Daoy (cell line): ENCODE data around the gene MPZL2. TPM values are rescaled to one million over a fixed set of nuclear protein-coding genes. Genes with fewer than 3 reads are reported as not detected.

Experiments used
- DNase-seq: peaks from one replicate; pipeline ENCODE4 v3.0.0-alpha.2; 2015; ENCODE audit warnings: low read depth
- total RNA-seq: library from RNA; depleted of rRNA; stranded (reverse); fragments of >200 nt; shearing (Covaris generic); gene quantifications from 2 replicates; pipeline ENCODE4 v1.2.3, GENCODE V29; 2014

MPZL2 gene
- total RNA-seq, 1 experiment from 2014 or later: 0.17 TPM

DNA sequence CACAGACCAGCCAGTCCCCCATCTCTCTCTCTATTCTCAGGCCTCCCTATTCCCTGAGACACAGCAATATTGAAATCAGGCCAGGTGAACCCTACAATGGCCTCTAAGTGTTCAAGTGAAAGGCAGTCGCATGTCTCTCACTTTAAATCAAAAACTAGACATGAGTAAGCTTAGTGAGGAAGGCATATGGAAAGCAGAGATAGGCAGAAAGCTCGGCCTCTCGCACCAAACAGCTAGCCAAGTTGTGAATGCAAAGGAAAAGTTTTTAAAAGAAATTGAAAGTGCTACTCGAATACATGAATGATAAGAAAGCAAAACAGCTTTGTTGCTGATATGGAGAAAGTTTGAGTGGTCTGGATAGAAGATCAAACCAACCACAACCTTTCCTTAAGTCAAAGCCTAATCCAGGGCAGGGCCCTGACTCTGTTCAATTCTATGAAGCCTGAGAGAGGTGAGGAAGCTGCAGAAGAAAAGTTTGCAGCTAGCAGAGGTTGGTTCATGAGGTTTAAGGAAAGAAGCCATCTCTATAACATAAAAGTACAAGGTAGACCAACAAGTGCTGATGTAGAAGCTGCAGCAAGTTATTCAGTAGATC lies 19.8 kb upstream of the MPZL2 start:
- no peak for DNase-seq

DNA sequence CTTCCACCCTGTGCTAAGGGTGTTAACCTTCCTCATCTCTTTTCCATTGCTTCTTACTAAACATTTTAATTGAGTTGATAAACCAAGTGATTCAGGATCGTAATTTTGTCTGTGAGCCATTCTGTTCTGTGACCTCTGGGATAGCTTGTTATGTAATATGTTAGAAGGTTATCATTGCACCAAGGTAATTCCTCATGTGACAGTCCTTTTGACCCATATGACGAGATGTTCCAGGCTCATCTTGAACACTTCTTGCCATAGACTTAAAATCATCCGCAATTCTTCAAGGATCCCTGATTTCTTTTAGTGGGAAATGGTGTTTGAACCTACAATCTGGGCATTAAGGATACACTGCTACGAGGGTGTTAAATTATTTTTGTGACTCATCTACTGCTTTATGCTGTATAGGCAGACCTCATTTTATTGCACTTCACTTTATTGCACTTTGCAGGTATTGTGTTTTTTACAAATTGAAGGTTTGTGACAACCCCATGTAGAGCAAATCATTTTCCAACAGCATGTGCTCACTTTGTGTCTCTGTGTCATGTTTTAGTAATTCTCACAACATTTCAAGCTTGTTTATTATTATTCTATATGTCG lies 19.0 kb upstream of the MPZL2 start:
- DNase-seq: no peak

DNA sequence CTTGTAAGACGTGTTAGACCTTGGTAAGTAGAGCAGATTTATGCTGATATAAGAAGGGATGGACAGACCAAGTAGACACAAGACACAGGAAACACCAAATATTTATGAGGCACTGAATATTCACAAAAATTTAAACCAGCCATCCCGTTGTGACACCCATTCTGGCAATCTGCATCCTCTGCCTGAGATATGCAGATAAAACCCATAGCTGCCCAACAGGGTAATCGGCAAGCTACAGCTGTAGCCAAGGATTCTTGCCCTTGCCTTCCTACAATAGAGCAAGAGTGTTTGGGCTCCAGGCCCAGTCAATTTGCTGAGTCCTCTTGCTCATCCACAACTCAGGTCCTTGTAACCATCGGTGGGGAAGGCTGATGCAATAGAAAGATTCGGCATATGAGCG lies 18.5 kb upstream of the MPZL2 start:
- no peak for DNase-seq

DNA sequence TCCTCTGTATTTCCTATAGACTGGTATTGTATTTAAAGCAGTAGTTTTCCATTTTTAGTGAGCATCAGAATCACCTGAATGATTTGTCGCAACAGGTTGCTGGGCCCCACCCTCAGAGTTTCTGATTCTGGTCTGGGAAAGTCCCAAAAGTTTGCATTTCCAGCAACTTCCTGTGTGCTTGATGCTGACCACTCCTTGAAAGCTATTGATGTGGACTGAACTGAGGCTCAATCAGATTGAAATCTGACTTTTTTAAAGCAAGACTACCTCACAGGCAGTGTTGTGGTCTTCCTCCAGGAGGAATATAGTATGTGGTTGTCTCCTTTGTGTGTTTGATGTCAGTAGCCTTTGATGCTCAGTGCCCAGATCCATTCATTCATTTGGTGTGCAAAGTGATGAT lies 17.2 kb upstream of the MPZL2 start:
- DNase-seq: no peak

DNA sequence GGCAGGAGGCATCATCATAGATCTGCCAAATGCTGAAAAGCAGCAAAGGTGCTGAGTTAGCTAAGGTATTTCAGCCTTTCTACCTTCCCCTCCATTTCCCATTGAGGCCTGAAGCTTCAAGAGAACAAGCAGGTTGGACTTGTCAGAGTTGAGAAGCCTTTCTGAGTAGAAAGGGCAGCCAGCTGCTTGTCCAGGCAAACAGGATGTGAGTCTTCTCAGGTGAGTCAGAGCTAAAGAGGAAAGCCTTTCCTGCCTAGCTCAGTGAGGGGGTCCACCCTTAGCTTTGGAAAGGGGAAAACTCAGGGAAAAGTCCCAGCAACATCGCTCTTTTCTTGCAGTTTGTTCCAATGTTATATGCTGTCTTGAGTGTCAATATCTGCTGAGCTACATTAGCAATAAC lies 13.2 kb upstream of the MPZL2 start:
- DNase-seq: peak; percentile 81

DNA sequence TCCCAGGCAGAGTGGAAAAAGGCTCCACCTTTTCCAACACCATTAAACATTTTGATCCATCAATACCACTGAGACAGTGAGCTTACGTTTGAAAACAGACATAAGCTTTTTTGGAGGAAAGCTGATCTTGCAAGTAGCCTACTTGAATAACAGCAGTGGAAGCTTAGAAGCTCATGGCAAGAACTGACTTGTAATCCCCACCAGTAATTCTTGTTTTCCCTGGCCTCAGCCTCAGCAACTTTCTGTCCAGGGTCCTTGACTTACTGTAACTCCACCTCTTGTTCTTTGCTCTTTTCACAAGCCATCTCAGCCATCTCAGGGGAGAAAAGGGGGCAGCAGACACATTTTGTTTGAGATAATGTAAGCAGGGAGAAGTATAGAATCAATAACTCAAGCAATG lies 12.3 kb upstream of the MPZL2 start:
- DNase-seq: no peak

DNA sequence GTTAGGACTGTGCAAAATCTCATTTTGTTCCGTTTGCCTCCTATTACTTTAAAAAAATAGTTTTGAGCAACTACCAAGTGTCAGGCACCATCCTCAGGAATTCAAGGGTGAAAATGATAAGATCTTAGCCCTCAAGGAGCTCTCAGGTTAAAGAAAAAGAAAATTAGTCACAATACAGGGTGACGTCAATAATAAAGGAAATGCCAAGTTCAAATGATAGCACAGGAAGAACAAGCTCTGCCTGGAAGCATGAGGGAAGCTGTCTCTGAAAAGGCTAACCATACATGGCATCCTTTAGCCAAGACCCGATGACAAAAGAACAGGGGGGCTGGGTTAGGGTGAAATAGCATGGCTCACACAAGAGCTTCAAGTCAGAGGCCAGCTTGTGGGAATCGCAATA lies 11.1 kb upstream of the MPZL2 start:
- peak; percentile 49 for DNase-seq

DNA sequence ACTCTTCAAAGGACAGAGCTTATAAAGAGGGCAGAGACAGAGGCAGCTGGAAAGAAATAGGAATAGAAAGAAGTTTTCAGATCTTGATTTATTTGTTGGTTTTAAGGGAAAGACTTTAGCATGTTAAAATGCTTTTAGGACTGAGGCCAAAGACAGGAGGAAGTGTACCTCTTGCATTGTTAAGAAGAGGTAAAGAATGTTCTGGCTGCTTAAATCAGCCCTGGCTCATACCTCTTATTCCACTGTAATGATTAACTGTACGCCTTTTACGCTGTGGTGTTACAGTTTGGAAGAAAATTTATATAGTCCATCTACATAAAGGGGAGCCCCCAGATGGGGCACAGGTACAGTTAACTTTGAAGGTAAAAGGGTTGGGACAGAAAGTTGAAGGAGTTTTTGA lies 10.1 kb upstream of the MPZL2 start:
- DNase-seq: no peak

DNA sequence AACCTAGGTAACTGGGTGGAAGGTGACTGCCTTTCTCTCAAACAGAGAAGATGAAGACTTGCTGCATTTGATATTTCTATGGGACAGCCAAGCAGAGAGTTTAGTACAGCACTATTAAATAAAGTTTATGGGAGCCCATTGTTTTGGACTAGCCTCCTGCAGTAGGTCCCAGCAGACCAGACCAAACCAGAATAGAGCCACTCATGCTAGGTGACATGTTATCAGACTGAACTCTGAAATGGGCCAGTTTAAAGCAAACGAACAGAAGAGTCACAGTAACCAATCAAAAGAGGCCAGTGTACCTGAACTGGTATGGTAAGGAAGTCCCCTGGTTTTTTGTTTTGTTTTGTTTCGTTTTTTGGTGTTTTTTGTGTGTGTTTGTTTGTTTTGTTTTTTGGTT lies 7.9 kb upstream of the MPZL2 start:
- no peak for DNase-seq

DNA sequence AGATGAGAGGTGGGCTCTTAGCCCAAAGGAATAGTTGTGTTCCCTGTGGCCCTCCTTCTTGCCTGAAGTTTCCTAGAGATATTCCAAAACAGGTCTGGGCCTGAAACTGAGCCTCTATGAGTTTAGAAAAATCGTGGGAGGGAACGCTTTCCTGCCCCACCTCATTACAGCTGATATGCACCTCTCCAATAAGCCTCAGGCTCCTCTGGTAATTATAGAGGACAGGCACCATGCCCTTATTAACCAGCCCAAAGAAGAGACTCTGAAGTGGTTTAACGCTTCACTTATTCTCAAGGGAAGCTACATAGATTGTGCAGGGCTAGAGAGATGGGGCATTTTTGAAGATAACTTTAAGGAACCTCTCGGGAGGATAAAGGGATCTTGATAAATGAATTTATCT lies 3.4 kb upstream of the MPZL2 start:
- no peak for DNase-seq

DNA sequence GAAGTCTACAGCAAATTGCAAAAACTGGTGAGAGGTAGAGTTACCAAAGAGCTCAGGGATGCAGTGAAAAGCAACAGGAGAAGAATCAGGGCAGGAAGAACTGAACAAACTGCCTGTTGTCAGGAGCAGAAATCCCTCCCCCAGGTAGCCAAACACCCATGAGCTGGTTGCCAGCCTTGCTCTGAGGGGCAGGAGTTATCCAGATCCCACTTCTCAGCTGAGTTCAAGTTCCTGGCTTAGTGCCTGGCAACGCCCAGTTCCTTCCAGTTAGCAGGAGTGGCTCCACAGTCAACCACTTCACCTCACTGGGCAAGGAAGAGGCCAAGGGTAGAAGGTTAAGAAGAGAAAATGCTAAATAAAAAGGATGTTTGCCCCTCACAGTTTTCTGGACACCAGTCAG lies 1.9 kb upstream of the MPZL2 start:
- DNase-seq: no peak

DNA sequence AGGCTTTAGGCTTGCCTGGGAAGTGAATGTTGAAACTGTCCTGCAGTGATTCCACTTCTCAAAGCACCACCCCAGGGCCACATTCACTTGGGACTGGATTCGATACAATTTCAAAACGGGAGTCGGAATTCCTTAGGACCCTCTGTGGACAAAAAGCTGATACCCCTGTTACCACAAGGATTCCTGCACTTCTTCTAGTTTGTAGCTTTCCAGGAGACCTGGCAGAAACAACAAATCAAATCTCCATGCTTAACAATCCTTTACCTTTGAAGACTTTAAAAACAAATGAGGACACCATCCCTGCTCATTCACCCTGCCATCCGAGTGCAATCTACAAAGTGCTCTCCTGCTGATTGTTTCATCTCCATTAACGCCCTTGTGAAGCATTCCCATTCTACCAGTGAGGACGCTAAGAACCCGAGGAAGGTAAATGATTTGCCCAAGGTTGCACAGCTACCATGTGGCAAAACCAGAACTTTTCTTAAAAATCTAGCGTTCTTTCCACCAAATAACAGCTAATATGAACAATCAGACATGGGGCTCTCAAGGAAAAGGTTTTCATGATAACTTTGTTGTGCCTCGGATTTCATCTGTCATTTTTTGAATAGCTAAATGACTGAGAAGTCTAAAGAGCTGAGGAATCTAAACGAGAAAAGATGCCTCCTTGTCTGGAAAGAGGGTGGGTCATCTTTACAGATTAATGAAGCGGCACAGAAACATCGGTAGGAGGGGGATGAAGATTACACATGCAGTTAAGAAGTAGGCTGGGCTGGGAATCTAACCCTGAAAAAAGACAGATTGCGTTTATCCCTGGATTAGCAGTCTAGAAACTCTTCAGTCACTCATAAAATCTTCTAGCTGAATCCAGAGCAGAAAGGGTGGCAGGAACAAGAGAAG lies 720 bp upstream of the MPZL2 start:
- no peak for DNase-seq

DNA sequence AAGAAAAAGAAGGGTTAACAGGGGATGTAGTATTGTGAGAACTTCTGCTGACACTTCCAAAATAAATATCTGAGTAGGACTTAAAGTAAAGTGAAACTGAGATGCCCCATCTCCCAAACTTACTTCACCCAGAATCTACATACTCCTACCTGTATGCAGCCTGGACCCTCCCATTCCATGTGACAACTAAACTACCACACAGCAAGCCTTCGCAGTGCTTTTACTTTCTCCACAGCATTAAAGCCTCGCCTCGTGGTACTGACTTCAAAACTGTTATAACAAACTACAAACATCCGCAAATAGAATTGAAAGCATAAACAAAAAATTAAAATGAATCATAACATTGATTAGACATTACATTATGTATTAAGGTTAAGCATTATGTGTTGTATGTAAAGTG lies 985 bp downstream of the MPZL2 start:
- DNase-seq: no peak

DNA sequence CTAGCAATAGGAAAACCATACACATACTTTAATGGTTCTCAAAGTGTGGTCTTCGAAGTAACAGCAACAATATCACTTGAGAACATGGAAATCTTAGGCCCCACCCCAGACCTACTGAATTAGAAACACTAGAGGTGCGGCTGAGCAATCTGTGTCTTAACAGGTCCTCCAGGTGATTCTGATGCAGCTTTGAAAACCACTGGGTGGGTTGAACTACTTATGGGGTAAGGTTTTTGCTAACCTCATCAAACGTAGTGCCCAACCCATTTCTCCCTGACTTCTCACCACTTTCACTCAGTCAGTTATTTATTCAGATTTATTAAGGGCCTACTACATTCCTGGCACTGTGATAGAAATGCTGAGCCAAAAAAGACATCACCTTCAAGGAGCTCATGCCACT lies 3.7 kb downstream of the MPZL2 start:
- no peak for DNase-seq

DNA sequence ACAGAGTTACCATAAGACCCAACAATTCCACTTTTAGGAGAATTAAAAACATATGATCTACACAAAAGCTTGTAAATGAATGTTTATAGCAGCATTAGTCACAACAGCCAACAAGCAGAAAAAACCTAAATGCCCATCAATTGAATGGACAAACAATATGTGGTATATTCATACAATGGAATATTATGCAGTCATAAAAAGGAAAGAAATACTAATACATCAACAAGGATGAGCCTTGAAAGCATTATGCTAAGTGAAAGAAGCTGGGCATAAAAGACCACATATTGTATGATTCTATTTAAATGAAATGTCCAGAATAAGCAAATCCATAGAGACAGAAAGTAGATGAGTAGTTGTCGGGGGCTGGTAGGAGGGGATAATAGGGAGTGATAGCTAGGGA lies 5.0 kb downstream of the MPZL2 start:
- no peak for DNase-seq

DNA sequence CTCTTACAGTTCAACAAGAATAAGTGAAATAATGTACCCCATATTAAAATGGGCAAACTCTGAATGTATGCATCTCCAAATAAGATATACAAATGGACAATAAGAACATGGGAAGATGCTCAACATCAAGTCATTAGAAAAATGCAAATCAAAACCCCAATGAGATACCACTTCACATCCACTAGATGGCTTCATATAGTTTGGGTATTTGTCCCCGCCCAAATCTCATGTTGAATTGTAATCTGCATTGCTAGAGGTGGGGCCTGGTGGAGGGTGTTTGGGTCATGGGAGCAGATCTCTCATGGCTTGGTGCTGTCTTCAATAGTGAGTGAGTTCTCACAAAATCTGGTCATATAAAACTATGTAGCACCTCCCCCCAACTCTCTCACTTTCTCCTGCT lies 5.7 kb downstream of the MPZL2 start:
- DNase-seq: no peak

DNA sequence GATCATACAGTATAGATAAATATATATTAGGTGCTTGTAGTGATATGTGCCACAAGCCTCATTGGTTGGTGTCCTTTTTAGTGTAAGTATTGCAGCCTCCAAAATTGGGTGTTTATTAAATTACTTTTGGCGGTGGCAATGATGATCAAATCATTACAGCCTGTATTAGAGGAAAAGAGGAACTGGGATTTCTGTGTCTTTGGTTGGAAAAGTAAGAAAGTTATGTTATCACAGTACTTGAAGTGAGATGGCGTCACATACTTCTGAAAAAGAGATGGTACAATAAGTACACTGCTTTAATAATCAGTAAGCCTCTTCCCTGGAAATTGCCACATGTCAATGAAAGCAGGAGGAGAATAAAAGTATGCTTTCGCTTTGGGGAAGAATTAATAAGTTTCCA lies 11.4 kb downstream of the MPZL2 start:
- no peak for DNase-seq

DNA sequence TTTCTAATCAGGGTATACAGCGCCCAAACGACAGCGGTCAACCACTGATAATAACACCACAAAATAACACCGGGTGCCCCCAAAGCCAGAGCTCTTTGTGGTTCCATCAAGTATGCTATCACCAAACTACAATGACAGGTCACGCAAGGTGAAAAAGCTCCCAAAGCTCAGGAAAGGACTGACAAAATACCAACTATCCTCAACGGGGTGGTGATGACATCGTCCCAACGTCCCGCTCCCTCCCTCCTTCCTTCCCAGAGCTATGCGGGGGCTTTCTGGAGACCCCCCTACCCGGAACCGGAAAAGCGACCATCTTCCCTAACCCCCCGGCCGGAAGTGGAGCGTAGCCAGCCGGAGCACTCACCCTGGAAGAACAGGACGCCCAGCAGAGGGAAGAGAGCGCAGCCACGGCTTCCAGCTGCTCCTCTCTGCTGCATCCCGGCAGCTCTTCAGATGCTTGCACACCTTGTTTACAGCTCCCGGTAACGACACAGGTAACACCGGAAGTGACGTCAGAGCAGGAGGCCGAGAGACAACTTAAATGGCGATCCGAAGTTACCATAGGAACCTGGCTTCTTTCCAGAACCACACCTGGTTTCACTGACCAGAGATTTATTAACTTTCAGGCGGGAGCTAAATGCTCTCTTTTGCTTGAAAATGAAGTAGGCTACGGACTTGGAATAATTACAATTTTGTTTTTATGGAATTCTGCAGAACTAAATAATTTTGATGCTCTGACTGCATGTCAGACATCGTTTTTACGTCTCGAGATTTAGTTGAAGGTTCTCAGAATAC lies 12.0 kb downstream of the MPZL2 start, which contains the start of gene MPZL3:
Gene MPZL3 (minus strand): TSS at position 508 of the 795 bp plus-strand sequence. CDS start 71 bp downstream, at position 437.
- DNase-seq: peak; percentile 83

DNA sequence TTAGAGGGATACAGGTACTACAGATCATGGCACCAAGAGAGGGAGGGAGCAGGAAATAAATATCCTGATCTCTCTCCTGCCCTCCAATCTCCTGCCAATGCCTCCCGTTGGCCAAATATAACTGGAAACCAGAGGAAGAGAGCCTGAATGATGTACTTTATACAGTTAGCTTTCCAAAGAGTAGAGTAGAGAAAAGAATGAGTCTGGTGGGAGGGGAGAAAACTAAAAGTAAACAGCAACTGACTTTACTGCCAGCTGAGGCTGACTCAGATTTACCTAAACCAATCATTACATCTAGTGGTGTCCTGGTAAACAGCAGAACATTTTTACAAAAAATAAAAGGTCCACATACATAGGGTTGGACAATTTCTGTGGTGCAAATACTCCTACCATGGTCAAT lies 17.1 kb downstream of the MPZL2 start:
- no peak for DNase-seq

DNA sequence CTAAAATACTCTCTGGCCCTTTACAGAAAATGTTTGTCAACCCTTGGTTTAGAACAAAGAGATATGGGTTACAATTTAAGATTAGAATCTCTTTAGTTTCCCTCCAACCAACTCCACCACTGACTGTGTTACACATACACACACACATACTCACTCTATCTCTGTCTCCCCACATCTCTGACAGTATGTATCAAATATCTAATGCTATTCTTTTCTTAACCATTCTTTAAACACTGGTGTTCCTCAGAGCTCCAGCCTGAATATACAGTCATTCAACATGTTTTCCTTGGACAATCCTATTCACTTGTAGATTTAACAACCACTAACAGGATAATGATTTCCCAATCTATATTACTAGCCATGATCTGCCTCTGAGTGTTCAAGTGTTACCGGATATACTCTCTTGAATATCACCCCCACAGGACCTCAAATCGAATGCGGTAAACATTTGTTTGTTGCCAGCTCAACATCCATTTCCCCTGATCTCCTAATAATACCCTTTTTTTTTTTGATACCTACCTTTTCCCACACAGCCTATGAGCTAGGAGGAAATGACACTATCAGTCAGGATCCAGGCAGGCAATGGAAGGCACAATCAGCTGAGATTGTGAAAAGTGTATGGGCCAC lies 18.0 kb downstream of the MPZL2 start:
- DNase-seq: no peak

DNA sequence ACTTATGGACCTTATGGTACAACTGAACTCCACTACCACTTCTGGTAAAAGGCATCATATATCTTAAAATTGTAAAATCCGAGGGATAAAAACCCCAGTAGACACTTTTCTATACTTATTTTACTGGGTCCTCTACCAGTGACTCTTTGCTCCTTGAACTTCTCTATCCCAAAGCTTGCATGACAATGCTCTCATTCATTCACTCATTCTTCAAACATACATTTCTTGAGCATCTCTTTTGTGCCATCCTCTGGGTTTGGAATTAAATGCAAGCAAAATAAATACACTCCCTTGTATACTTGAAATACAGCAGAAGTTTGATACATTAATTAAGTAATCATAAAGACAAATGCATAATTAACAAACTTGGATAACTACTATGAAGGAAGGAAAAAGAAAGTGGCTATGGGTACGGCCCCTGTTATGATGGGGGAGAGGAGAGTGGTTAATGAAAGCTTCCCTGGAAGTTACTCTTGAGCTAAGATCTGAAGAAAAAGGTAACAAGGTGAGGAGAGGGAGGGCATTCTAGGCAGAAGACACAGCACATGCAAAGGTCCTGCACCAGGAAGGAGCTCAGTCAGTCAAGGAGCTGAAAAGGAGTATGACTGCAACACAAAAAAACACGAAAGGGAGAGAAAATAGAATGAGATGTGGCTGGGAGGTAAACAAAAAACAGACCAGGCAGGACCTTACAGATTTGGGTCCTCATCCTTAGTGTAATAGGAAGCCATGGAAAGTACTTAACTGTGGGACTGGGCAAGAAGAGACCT lies 19.9 kb downstream of the MPZL2 start:
- no peak for DNase-seq
